ENCODE results near the gene COG7.
"Not testable (repeated sequence)": the region's sequence is repeated elsewhere in the genome, so short reads cannot be mapped to it uniquely, and the experiment has no call there.

Gene COG7

GRCh38 chr16:23409522-23409921 is 43.5 kb downstream of the COG7 start:
- DNase-seq (ENCODE audit: low spot score) = no peak

DNA sequence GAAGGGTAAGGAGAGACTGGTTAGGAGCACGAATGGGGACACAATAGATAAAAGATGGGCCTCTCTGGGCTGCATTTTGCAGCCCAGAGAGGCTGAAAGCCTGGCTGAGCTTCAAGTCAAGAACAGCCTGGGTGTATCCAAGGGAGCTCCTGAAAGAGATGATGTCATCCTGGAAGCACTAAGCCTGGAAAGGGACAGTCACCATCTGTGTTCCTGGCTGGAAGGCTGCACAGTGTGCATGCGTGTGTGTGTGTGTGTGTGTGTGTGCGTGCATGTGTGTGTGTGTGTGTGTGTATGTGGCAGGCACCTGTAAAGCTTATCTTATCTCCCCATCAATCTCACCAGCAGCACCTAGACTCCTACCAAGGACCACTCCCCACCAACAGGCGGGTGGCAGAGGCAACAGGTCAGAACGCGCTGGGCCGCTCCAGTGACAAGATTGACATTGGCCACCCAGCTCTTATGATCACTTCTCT is 44.1 kb downstream of the COG7 start:
- DNase-seq (ENCODE audit: low spot score) = peak; percentile 91

DNA sequence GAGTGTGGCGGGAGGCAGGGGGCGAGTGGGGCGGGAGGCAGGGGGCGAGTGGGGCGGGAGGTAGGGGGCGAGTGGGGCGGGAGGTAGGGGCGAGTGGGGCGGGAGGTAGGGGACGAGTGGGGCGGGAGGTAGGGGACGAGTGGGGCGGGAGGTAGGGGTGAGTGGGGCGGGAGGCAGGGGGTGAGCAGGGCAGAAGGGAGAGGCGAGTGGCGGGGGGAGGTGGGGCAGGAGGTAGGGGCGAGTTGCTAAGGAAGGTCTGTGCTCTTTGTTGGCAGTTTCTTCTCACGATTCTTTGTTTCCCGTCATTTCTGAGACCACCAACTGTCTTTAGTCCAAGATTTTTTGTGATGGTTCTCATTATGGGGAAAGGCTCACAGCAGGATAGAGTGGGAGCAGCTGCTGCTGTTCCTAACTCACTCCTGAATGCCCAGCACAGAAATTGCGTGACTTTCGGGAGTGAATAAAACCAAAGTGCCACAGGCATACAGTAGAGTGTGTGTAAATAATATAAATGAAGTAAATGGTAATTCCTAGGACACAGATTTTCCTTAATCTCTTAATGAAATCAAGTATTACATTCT is 44.7 kb downstream of the COG7 start:
- DNase-seq (ENCODE audit: low spot score) = no peak

DNA sequence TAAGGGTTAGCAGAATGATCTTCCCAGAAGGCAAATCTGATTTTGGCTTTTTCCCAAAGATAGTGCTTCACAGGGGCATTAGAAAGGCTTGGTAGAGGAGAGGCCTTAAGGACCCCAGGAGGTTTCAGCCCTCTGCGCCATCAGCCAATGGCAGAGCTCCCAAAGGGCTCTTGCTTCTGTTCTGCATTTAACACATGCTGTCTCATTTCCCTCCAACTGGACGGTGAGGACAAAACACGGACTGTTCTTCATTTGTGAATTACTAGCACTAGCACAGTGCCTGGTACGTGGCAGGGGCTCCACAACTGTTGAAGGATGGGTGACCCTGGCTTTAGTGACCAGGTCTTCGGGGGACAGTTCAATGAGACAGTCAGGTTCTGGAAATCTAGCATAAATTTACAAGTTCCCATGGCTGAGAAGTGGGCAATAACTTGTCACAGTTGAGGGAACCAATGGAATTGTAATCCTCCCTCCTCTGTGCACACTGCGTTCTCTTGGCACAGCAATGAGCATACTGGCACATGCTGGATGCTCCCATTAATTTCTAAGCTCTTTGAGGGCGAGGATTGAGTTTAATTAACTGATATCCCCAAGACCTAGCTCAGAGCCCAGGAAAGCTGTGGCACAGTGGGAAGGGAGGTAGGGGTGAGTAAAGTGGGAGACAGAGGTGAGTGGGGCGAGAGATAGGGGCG is 45.4 kb downstream of the COG7 start:
- no peak for DNase-seq (ENCODE audit: low spot score)

DNA sequence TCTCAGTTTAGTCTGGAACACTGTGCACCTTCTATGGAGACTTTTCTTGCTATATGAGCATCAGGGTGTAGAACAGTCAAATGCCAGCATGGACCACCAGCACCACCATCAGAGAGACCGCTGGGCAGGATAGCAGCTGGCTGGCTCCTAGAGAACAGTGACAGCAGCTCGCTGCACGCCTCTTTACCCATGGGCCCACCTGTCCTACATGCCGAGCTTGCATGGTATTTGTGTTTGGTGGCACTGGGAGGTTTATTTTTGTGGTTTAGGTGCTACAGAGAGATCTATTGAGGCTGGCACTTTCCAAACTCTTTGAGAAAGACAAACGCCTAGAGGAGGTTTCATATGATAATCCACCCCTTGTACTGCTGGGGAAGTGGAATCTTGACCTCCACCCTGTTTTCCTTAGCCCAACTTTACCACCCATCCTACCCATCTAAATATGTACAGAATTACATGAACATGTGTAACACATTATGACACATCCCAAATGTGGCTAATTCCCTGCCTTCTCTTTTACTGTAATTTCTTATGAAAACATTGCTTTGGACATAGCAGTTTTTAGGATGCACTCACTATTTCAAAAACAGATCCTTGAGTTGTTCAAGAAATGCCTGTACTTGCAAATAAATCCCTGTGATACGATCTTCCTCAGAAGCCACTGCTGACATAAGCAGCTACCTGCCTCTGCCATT is 46.3 kb downstream of the COG7 start:
- DNase-seq (ENCODE audit: low spot score) = no peak

DNA sequence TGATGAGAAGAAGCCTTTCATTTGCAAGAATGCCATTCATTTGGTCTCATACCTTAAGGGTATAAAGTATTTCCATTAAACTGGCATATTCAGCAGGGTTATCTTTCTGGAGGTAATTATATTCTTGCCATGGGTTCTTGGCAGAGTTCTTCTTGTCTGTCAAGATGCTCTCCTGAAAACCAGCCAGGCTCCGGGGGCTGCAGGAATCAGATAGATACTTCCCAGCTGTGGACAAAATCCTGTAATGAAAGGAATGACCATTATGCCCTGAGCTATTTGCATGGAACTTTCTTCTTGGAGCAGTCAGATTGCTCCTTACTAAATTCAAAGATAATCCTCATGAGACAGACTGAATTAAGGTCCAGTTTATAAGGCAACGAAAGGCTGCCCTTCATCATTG is 47.0 kb downstream of the COG7 start:
- no peak for DNase-seq (ENCODE audit: low spot score)

- DNase-seq (ENCODE audit: low spot score) = no peak
Observed at GRCh38 chr16:23403547-23403946, 49.4 kb downstream of the COG7 start.

DNA sequence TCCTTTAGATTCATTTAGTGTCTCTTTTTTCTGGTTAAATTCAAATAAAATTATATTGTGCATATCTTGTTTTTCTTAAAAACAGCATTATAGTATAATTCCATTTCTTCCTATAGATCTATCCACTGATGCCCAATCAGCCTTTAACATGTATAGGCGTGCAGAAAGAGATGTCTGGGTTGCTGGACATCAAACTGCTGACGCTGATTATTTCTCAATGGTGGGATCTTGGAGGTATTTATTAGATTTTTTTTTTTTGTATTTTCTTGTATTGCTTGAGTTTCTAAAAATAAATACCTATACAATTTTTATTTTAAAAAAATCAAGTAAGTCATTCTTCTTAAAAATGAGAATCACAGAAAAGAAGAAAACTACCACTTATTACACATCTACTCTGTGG is 50.9 kb downstream of the COG7 start:
- DNase-seq (ENCODE audit: low spot score) = no peak

GRCh38 chr16:23401139-23401538 is 51.9 kb downstream of the COG7 start:
- DNase-seq (ENCODE audit: low spot score) = no peak

- DNase-seq (ENCODE audit: low spot score) = not testable (repeated sequence)
Observed at GRCh38 chr16:23400447-23400846, 52.5 kb downstream of the COG7 start.

- DNase-seq (ENCODE audit: low spot score) = no peak
Observed at GRCh38 chr16:23398987-23399805, 53.8 kb downstream of the COG7 start.

- DNase-seq (ENCODE audit: low spot score) = no peak
Observed at GRCh38 chr16:23397464-23397863, 55.5 kb downstream of the COG7 start.

DNA sequence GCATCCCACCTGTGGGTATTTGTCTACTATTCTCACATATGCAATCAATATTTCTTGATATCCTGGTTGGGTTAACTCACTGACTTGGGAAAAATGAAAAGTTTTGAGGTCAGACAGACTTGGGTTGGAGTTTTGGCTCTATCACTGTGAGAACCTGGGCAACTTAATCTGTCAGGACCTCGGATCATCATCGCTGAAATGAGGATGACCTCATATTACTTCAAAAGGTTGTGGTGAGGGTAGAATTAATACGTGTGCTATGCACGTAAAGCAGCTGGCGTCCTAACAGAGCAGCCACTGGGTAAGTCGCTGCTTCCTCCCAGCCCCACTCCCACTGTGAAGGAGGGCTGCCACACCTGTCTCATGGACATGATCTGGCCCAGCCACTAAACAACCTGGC is 57.3 kb downstream of the COG7 start:
- DNase-seq (ENCODE audit: low spot score) = no peak

GRCh38 chr16:23394141-23394831 is 58.7 kb downstream of the COG7 start:
- no peak for DNase-seq (ENCODE audit: low spot score)

GRCh38 chr16:23392223-23392600 is 60.8 kb downstream of the COG7 start:
- no peak for DNase-seq (ENCODE audit: low spot score)

DNA sequence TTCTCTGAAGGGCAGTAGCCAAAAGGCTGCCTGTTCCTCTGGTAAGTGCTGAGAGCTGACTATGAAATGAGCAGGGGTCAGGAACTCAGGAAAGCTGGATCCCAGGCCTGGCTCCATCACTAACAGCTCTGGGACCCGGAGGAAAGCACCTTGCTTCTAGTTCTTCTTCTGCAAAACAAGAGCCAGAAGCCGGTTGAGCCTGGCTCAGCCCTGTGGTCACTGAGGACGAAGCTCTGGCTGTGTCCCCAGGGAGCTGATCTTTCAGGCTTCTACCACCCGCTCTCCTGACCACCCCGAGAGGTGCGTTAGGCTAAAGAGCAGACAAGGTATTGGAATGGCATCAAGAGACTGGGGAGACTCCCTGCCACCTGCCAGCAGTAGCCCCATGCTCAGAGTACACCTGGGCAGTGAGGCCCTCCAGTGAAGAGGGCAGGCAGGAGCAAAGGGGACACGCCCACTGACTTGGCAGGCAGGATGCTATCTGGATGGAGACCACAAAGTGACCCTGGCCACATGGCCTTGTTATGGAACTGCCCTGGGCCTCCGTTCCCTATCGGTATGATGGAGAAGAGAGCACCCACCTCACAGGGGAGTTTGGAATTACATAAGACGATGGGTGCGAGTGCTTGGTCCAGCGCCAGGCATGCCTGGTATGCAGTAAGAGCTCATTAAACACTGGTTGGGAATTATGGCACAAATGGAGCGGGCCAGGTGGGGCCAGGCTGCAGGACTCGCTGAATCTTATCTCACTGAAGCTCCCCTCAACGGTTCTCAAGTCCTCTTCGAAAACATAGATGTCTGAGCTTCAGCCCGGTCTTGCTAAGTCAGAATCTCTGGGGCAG is 61.4 kb downstream of the COG7 start:
- DNase-seq (ENCODE audit: low spot score) = no peak

DNA sequence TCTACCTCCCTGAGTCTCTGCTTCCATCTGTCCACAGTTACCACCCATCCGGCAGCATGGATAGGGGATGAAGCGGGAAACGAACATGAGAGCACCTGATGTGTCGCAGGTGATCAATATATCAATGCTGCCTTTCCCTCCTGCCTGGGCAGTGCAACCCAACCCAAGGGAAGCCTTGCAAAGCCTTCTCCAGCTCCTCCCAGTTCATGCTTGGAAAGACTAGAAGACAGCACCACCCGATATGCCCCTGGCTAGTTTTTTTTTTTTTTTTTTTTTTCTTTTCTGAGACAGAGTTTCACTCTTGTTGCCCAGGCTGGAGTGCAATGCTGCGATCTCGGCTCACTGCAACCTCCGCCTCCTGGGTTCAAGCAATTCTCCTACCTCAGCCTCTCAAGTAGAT is 63.1 kb downstream of the COG7 start:
- DNase-seq (ENCODE audit: low spot score) = not testable (repeated sequence)

- no peak for DNase-seq (ENCODE audit: low spot score)
Observed at GRCh38 chr16:23389201-23389600, 63.8 kb downstream of the COG7 start.

- DNase-seq (ENCODE audit: low spot score) = no peak
Observed at GRCh38 chr16:23388786-23389185, 64.2 kb downstream of the COG7 start.

GRCh38 chr16:23387666-23388065 is 65.3 kb downstream of the COG7 start:
- DNase-seq (ENCODE audit: low spot score) = no peak

DNA sequence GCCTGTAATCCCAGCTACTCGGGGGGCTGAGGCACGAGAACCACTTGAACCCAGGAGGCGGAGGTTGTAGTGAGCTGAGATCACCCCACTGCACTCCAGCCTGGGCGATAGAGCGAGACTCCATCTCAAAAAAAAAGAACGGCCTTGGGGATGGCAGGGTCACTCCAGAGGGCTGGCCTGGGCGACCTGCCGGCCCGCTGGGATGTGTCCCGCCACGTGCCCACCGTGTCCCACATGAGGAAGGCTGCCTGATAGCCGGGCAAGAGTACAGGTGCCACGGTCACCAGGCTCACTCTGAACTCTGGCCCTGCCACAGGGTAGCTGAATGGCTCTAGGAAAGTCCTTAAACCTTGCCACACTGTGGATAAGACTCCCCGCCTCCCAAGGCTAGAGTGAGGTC is 67.5 kb downstream of the COG7 start:
- DNase-seq (ENCODE audit: low spot score) = no peak

All from AG08395 (cell line).